Melanocyte of skin (primary cell): ENCODE data around the gene PACRGL. TPM values are rescaled to one million over a fixed set of nuclear protein-coding genes. Genes with fewer than 3 reads are reported as not detected.

Experiments
- total RNA-seq, 2 donors: library from RNA; depleted of rRNA; stranded (reverse); fragments of >200 nt; gene quantifications; 2 replicates each; pipeline ENCODE4 v1.2.3, GENCODE V29; 2012

PACRGL gene
- total RNA-seq: 10 to 100 TPM; 17.6 to 36.3 TPM

DNA sequence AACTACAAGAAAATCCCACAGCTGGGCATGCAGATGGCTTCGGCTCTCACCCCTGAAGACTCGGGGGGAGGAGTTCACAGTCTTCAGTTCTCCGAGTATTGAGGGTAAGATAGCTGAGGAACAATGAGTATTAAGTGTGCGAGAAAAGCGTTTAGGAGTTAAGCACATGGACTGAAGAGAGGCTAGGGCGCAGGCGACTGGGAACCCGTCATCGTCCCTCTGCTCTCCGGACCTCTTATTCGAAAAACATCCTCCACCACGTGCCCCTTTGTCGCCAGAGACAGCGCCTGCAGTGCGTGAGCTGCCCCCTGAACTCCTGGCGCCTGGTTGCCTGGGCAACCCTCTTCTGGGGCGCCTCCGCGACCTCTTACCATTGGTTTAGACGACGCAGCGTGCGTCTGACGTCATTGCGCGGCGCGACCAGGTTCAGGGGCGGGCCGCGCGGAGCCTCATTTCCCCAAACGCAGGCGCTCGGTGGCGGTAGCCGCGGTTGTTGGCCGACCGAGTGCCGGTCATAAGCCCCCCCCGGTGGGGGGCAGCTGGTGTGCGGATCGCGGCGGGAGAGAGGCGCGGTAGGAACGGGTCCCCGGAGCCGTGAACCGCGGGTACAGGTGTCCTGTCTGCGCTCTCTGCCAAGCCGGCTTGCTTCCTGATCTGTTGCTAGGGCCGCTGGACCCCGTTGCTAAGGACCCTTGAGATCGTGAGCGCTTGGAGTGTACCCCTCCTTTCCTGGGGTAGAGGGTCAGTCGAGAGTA lies at the start of gene PACRGL:
TSS of gene PACRGL (plus strand) at position 452 of the 755 bp plus-strand sequence. CDS start 4,024 bp downstream, outside the sequence.

